ENCODE results near the gene CYTH3.

The CYTH3 gene

Small RNAs within 50 kb of the gene (small RNA-seq; reads per million reads assigned to genes)
- gene RF00019: 0 reads per million in 2 experiments
